ENCODE measurements around the gene C3orf33. TPM values are rescaled to one million over a fixed set of nuclear protein-coding genes. Genes with fewer than 3 reads are reported as not detected.

Gene C3orf33
- total and polyA plus RNA-seq, 2 of the 13 experiments (the other 11 are each of a cell fraction or from before 2014, with no cell fraction given): 9.2 to 12.6 TPM

GRCh38 chr3:155746703-155747102 is 59.4 kb downstream of the C3orf33 start:
- Histone ChIP-seq H4K20me1 (ENCODE audit: insufficient read depth, low read length) (no peaks in the 10 kb centered on the region), H3K9me3 (ENCODE audit: low read length) (no peaks in the 10 kb centered on the region), H2AFZ (ENCODE audit: low read length) (no peak overlapping the region), H3K79me2 (ENCODE audit: insufficient read depth, low read length) (no peaks in the 10 kb centered on the region), H3K36me3 (replicated peaks in 1 of 2; ENCODE audit: control insufficient read depth in 1 of 2, insufficient read depth in 2 of 2, low read length in 2 of 2) (no peaks in the 10 kb centered on the region), H3K27me3 (ENCODE audit: control insufficient read depth in 1 of 2, insufficient read depth in 2 of 2, low read length in 2 of 2) (peaks cover 0 to 3% of the 10 kb centered on the region in 2 experiments; a peak in 1 of 5 replicates), H3K4me1 (ENCODE audit: insufficient read depth, low read length) (peaks cover 65% of the 10 kb centered on the region), H3K4me2 (ENCODE audit: low read depth, low read length) (peak overlapping the region; percentile 70), H3K4me3 (replicated peaks in 1 of 3; ENCODE audit: insufficient read depth in 1 of 3, low read depth in 2 of 3, low read length in 3 of 3) (no peak overlapping the region), H3K27ac (ENCODE audit: extremely low read length, insufficient read depth, low read length) (no peak overlapping the region), H3K9ac (ENCODE audit: insufficient read depth, low read depth, low read length) (no peak overlapping the region)
- FAIRE-seq (no peak), DNase-seq (ENCODE audit: low spot score) (peak; percentile 54), ATAC-seq (no peak)
- in situ Hi-C loops (cut with HindIII; ENCODE audit: extremely low pct_ligation_motif_present, low pct_unique_long_range_greater_than_20kb): loop anchor here (5.0 kb wide), 1 partner anchor 116 kb away; no protein-coding TSS in a partner anchor
- no TSS peak for BruUV-seq (replicated peaks)
- ChIA-PET POLR2A (interaction anchor here (0.6 to 5.6 kb wide), 4 partner anchors 9 to 1414 kb away, joined by 3 to 38 read pairs (median 4); partner anchors contain the start of gene C3orf33), CTCF (ENCODE audit: low intra/inter-chr PET ratio, low total read pairs) (no interaction called here)
- 3% methylated on average over 1 of the region's 1 CpG for WGBS (ENCODE audit: low lambda C conversion rate)
- intact Hi-C loops (cut with micrococcal nuclease; ENCODE audit: unreplicated experiment): loop anchor here (5.0 kb wide), 1 partner anchor 106 kb away; the partner anchor contains the start of gene SLC33A1
- TF ChIP-seq GTF2F1 (IDR thresholded peaks at IDR 0.05; ENCODE audit: low read length) (no peak), ZNF580 (CRISPR knock-in tag; IDR thresholded peaks at IDR 0.05; ENCODE audit: borderline replicate concordance, low read depth) (no peak), NFATC3 (CRISPR knock-in tag; IDR thresholded peaks at IDR 0.05) (no peak), BCL6 (CRISPR knock-in tag; IDR thresholded peaks at IDR 0.05) (peak; percentile 82; the same call in 1 of the 2 replicates), NKX3-1 (CRISPR knock-in tag; IDR thresholded peaks at IDR 0.05) (no peak), MEIS1 (CRISPR knock-in tag; IDR thresholded peaks at IDR 0.05; ENCODE audit: borderline replicate concordance) (no peak), ZNF496 (CRISPR knock-in tag; IDR thresholded peaks at IDR 0.05; ENCODE audit: insufficient replicate concordance) (no peak), JDP2 (CRISPR knock-in tag; IDR thresholded peaks at IDR 0.05; ENCODE audit: borderline replicate concordance) (no peak), HMG20A (CRISPR knock-in tag; IDR thresholded peaks at IDR 0.05; ENCODE audit: borderline replicate concordance) (no peak), ZNF281 (CRISPR knock-in tag; IDR thresholded peaks at IDR 0.05; ENCODE audit: borderline replicate concordance) (no peak), ZNF234 (CRISPR knock-in tag; conservative IDR thresholded peaks at IDR 0.05) (no peak), KDM2A (CRISPR knock-in tag; IDR thresholded peaks at IDR 0.05; ENCODE audit: borderline replicate concordance, low read depth) (no peak), RARA (CRISPR knock-in tag; IDR thresholded peaks at IDR 0.05) (peak; percentile 40; the same call in 1 of the 2 replicates), ARID3A (IDR thresholded peaks at IDR 0.05; ENCODE audit: low read depth, low read length) (0 out of 2 replicates have a peak, but pooled peaks have one; percentile 3), MBD4 (IDR thresholded peaks at IDR 0.05; ENCODE audit: borderline replicate concordance, low read length) (no peak), NONO (IDR thresholded peaks at IDR 0.05) (no peak), NONO (CRISPR knock-in tag; conservative IDR thresholded peaks at IDR 0.05) (no peak), KDM5A (IDR thresholded peaks at IDR 0.05; ENCODE audit: borderline replicate concordance, low read length) (no peak), ZSCAN9 (CRISPR knock-in tag; IDR thresholded peaks at IDR 0.05; ENCODE audit: borderline replicate concordance) (no peak), ZNF274 (CRISPR knock-in tag; IDR thresholded peaks at IDR 0.05) (no peak), MAF1 (CRISPR knock-in tag; IDR thresholded peaks at IDR 0.05; ENCODE audit: borderline replicate concordance) (no peak), ZKSCAN8 (CRISPR knock-in tag; IDR thresholded peaks at IDR 0.05; ENCODE audit: borderline replicate concordance) (no peak), PAWR (CRISPR knock-in tag; IDR thresholded peaks at IDR 0.05; ENCODE audit: borderline replicate concordance) (no peak)

Data from HepG2 (cell line).